Testis (tissue), 3 donors: ENCODE results near the gene AGFG2. TPM values are rescaled to one million over a fixed set of nuclear protein-coding genes. Genes with fewer than 3 reads are reported as not detected.

Source experiments
- DNase-seq: peaks from one replicate; pipeline ENCODE4 v3.0.0-alpha.2; 2019
- H3K27ac ChIP-seq, 2 donors: fragments of 200-600 bp; sonication (generic); one replicate each; pipeline ENCODE4 v1.5.1; 2019
- H3K27me3 ChIP-seq: fragments of 200-600 bp; sonication (generic); one replicate; pipeline ENCODE4 v1.5.1; 2019
- H3K36me3 ChIP-seq: fragments of 200-600 bp; sonication (generic); one replicate; pipeline ENCODE4 v1.5.1; 2017; ENCODE audit warnings: low read depth; ENCODE audit errors: missing control alignments
- H3K4me1 ChIP-seq: fragments of 200-600 bp; sonication (generic); one replicate; pipeline ENCODE4 v1.5.1; 2019
- H3K4me3 ChIP-seq, 2 donors: fragments of 200-600 bp; sonication (generic); one replicate each; pipeline ENCODE4 v1.5.1; 2017 to 2019
- H3K9me3 ChIP-seq: fragments of 200-600 bp; sonication (generic); one replicate; pipeline ENCODE4 v1.5.1; 2017
- CTCF ChIP-seq, 3 experiments: fragments of 450-650 bp in 2 of 3; fragments of 200-600 bp in 1 of 3; sonication (generic) in 1 of 3; IDR thresholded peaks; one replicate each; pipeline ENCODE4 v1.5.1; 2016 to 2019; ENCODE audit warnings: antibody characterized with exemption in 3 of 3, mild to moderate bottlenecking in 2 of 3, moderate library complexity in 1 of 3
- POLR2A ChIP-seq: fragments of 450-650 bp; IDR thresholded peaks from one replicate; pipeline ENCODE4 v1.6.1; 2017; ENCODE audit warnings: antibody characterized with exemption, mild to moderate bottlenecking, moderate library complexity
- WGBS, 2 donors: methylation state at CpG; one replicate each; pipeline ENCODE4 v1.1.5; 2018; 5-methylcytosine and 5-hydroxymethylcytosine counted together
- intact Hi-C: fragments of 100-400 bp; cut with DNase I; formaldehyde crosslinking; loops from one replicate; pipeline ENCODE4 v1.15.1; 2023; ENCODE audit warnings: low total_unique reads
- polyA plus RNA-seq: library from polyadenylated mRNA; stranded (reverse); fragments of 350-450 nt; fragmentation: Illumina TruSeq; extraction: RNeasy Lipid Tissue Mini Kit (QIAGEN cat#74804); gene quantifications from one replicate; pipeline ENCODE4 v1.2.3, GENCODE V29; 2014; ENCODE audit warnings: low read depth, low replicate concordance; ENCODE audit not compliant: insufficient read depth
- total RNA-seq, 2 donors: library from RNA; depleted of rRNA; stranded (reverse); fragments of >200 nt; gene quantifications; one replicate each; pipeline ENCODE4 v1.2.3, GENCODE V29; 2016

Gene AGFG2
- total and polyA plus RNA-seq, 3 donors from 2014 or later: 51.4 to 67.2 (median 62.0) TPM

- no peak for DNase-seq
- no peaks in the 10 kb centered on the region for H3K9me3 ChIP-seq
- no peaks in the 10 kb centered on the region for H3K36me3 ChIP-seq
- 98 to 100% methylated on average over 2 of the region's 2 CpGs for WGBS, 2 donors
- H3K4me1 ChIP-seq: peaks cover 15% of the 10 kb centered on the region
- intact Hi-C loops: no loop called here
- TF ChIP-seq CTCF (IDR thresholded peaks at IDR 0.05) (no peak), POLR2A (no peak)
- no peak overlapping the region for H3K27ac ChIP-seq
- H3K4me3 ChIP-seq: no peak overlapping the region
- H3K27me3 ChIP-seq: no peaks in the 10 kb centered on the region
These were observed 13.5 kb downstream of the AGFG2 start for GRCh38 chr7:100552532-100552931.

- WGBS, 2 donors: 93 to 98% methylated on average over 3 of the region's 3 CpGs
- H3K36me3 ChIP-seq: no peaks in the 10 kb centered on the region
- H3K4me1 ChIP-seq: peaks cover 10% of the 10 kb centered on the region
- H3K27ac ChIP-seq: no peak overlapping the region
- no peak for DNase-seq
- intact Hi-C loops: no loop called here
- no peaks in the 10 kb centered on the region for H3K27me3 ChIP-seq
- H3K4me3 ChIP-seq: no peak overlapping the region
- H3K9me3 ChIP-seq: no peaks in the 10 kb centered on the region
- TF ChIP-seq POLR2A: no peak
These were observed 14.0 kb downstream of the AGFG2 start for GRCh38 chr7:100553032-100553431.

- intact Hi-C loops: loop anchor here (5.0 kb wide), 1 partner anchor 73 kb away; the partner anchor contains the start of gene NYAP1
- TF ChIP-seq CTCF (IDR thresholded peaks at IDR 0.05) (no peak), POLR2A (no peak)
- 75 to 86% methylated on average over 5 of the region's 5 CpGs for WGBS, 2 donors
These were observed 16.7 kb downstream of the AGFG2 start for GRCh38 chr7:100555701-100556100.

GRCh38 chr7:100556541-100556940, 17.5 kb downstream of the AGFG2 start:
- 62 to 78% methylated on average over 4 of the region's 4 CpGs for WGBS, 2 donors
- no peaks in the 10 kb centered on the region for H3K4me1 ChIP-seq
- intact Hi-C loops: loop anchor here (5.0 kb wide), 1 partner anchor 74 kb away; the partner anchor contains the start of gene NYAP1
- no peak for TF ChIP-seq CTCF (IDR thresholded peaks at IDR 0.05)
- TF ChIP-seq POLR2A: no peak
- no peak for DNase-seq
- no peaks in the 10 kb centered on the region for H3K27me3 ChIP-seq
- H3K36me3 ChIP-seq: no peaks in the 10 kb centered on the region
- H3K4me3 ChIP-seq: no peak overlapping the region
- H3K27ac ChIP-seq: peak overlapping the region in 1 of 2 donors; percentile 19
- H3K9me3 ChIP-seq: no peaks in the 10 kb centered on the region

More at GRCh38 chr7:100555701-100556100, 16.7 kb downstream of the AGFG2 start:
- H3K36me3 ChIP-seq: no peaks in the 10 kb centered on the region
- peak overlapping the region in 1 of 2 donors; percentile 19 for H3K27ac ChIP-seq
- H3K4me1 ChIP-seq: no peaks in the 10 kb centered on the region
- no peak overlapping the region for H3K4me3 ChIP-seq
- DNase-seq: no peak
- H3K9me3 ChIP-seq: no peaks in the 10 kb centered on the region
- no peaks in the 10 kb centered on the region for H3K27me3 ChIP-seq

- DNase-seq: no peak
- intact Hi-C loops: loop anchor here (5.0 kb wide), 1 partner anchor 77 kb away; the partner anchor contains the start of gene NYAP1
- Histone ChIP-seq H3K4me1 (peaks cover 2% of the 10 kb centered on the region), H3K9me3 (no peaks in the 10 kb centered on the region), H3K27me3 (no peaks in the 10 kb centered on the region), H3K36me3 (no peaks in the 10 kb centered on the region), H3K4me3 (no peak overlapping the region), H3K27ac (no peak overlapping the region)
- no peak for TF ChIP-seq POLR2A
- TF ChIP-seq CTCF (IDR thresholded peaks at IDR 0.05): no peak
- 80 to 84% methylated on average over 4 of the region's 4 CpGs for WGBS, 2 donors
These were observed 20.1 kb downstream of the AGFG2 start for GRCh38 chr7:100559127-100559526.
